ENCODE data around the gene BTBD10. TPM values are rescaled to one million over a fixed set of nuclear protein-coding genes. Genes with fewer than 3 reads are reported as not detected.

The BTBD10 gene
- total and polyA plus RNA-seq, 2 of the 13 experiments (the other 11 are each of a cell fraction or from before 2014, with no cell fraction given) = 9.8 to 26.6 TPM

DNA sequence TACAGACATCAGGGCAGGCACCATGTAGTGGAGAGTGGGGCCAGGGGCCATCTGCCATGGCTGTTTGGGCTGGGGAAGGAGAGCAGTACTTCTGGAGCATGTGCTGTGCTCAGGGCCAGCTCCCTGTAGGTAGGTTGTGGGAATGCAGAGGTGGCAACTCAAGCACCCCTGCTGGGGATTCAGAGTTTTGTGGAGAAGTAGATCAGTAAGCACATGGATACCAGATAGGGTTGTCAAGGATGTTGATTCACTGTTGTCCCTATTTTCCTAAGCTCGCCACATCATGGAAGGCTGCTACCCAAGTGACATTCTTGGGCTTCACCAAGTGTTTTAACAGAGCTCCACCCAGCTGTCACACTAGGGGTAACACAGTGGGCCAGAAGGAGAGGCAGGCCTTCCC is 118.2 kb downstream of the BTBD10 start (continued):
- TF ChIP-seq, protein P1, sequence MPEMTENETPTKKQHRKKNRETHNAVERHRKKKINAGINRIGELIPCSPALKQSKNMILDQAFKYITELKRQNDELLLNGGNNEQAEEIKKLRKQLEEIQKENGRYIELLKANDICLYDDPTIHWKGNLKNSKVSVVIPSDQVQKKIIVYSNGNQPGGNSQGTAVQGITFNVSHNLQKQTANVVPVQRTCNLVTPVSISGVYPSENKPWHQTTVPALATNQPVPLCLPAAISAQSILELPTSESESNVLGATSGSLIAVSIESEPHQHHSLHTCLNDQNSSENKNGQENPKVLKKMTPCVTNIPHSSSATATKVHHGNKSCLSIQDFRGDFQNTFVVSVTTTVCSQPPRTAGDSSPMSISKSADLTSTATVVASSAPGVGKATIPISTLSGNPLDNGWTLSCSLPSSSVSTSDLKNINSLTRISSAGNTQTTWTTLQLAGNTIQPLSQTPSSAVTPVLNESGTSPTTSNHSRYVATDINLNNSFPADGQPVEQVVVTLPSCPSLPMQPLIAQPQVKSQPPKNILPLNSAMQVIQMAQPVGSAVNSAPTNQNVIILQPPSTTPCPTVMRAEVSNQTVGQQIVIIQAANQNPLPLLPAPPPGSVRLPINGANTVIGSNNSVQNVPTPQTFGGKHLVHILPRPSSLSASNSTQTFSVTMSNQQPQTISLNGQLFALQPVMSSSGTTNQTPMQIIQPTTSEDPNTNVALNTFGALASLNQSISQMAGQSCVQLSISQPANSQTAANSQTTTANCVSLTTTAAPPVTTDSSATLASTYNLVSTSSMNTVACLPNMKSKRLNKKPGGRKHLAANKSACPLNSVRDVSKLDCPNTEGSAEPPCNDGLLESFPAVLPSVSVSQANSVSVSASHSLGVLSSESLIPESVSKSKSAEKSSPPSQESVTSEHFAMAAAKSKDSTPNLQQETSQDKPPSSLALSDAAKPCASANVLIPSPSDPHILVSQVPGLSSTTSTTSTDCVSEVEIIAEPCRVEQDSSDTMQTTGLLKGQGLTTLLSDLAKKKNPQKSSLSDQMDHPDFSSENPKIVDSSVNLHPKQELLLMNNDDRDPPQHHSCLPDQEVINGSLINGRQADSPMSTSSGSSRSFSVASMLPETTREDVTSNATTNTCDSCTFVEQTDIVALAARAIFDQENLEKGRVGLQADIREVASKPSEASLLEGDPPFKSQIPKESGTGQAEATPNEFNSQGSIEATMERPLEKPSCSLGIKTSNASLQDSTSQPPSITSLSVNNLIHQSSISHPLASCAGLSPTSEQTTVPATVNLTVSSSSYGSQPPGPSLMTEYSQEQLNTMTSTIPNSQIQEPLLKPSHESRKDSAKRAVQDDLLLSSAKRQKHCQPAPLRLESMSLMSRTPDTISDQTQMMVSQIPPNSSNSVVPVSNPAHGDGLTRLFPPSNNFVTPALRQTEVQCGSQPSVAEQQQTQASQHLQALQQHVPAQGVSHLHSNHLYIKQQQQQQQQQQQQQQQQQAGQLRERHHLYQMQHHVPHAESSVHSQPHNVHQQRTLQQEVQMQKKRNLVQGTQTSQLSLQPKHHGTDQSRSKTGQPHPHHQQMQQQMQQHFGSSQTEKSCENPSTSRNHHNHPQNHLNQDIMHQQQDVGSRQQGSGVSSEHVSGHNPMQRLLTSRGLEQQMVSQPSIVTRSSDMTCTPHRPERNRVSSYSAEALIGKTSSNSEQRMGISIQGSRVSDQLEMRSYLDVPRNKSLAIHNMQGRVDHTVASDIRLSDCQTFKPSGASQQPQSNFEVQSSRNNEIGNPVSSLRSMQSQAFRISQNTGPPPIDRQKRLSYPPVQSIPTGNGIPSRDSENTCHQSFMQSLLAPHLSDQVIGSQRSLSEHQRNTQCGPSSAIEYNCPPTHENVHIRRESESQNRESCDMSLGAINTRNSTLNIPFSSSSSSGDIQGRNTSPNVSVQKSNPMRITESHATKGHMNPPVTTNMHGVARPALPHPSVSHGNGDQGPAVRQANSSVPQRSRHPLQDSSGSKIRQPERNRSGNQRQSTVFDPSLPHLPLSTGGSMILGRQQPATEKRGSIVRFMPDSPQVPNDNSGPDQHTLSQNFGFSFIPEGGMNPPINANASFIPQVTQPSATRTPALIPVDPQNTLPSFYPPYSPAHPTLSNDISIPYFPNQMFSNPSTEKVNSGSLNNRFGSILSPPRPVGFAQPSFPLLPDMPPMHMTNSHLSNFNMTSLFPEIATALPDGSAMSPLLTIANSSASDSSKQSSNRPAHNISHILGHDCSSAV (CRISPR knock-in tag; IDR thresholded peaks at IDR 0.05; ENCODE audit: borderline replicate concordance) = no peak
- TF ChIP-seq, protein P2, sequence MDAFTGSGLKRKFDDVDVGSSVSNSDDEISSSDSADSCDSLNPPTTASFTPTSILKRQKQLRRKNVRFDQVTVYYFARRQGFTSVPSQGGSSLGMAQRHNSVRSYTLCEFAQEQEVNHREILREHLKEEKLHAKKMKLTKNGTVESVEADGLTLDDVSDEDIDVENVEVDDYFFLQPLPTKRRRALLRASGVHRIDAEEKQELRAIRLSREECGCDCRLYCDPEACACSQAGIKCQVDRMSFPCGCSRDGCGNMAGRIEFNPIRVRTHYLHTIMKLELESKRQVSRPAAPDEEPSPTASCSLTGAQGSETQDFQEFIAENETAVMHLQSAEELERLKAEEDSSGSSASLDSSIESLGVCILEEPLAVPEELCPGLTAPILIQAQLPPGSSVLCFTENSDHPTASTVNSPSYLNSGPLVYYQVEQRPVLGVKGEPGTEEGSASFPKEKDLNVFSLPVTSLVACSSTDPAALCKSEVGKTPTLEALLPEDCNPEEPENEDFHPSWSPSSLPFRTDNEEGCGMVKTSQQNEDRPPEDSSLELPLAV (CRISPR knock-in tag; conservative IDR thresholded peaks at IDR 0.05; ENCODE audit: low read depth) = no peak
- TF ChIP-seq, protein P3, sequence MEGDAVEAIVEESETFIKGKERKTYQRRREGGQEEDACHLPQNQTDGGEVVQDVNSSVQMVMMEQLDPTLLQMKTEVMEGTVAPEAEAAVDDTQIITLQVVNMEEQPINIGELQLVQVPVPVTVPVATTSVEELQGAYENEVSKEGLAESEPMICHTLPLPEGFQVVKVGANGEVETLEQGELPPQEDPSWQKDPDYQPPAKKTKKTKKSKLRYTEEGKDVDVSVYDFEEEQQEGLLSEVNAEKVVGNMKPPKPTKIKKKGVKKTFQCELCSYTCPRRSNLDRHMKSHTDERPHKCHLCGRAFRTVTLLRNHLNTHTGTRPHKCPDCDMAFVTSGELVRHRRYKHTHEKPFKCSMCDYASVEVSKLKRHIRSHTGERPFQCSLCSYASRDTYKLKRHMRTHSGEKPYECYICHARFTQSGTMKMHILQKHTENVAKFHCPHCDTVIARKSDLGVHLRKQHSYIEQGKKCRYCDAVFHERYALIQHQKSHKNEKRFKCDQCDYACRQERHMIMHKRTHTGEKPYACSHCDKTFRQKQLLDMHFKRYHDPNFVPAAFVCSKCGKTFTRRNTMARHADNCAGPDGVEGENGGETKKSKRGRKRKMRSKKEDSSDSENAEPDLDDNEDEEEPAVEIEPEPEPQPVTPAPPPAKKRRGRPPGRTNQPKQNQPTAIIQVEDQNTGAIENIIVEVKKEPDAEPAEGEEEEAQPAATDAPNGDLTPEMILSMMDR (CRISPR knock-in tag; IDR thresholded peaks at IDR 0.05) = no peak
- TF ChIP-seq ZZZ3 (CRISPR knock-in tag; IDR thresholded peaks at IDR 0.05; ENCODE audit: borderline replicate concordance) = no peak

Data from HepG2 (cell line).